ENCODE results near the gene ZNF440.

The ZNF440 gene

GRCh38 chr19:11781295-11782057 lies 32.6 kb upstream of the ZNF440 start:
- Histone ChIP-seq H3K9ac (ENCODE audit: low read depth, low read length, poor library complexity, severe bottlenecking) (no peak overlapping the region), H3K36me3 (ENCODE audit: insufficient read depth, low read length) (peaks cover 48% of the 10 kb centered on the region), H3K79me2 (ENCODE audit: insufficient read depth, low read length) (no peaks in the 10 kb centered on the region), H3K4me1 (ENCODE audit: insufficient read depth, low read length, poor library complexity, severe bottlenecking) (no peaks in the 10 kb centered on the region), H3K4me2 (ENCODE audit: low read depth, low read length, poor library complexity, severe bottlenecking) (no peak overlapping the region), H2AFZ (ENCODE audit: low read length) (no peak overlapping the region), H3K4me3 (ENCODE audit: low read length, poor library complexity, severe bottlenecking) (no peak overlapping the region), H3K9me2 (replicated peaks; ENCODE audit: low read depth, low read length) (no peaks in the 10 kb centered on the region), H3F3A (ENCODE audit: low read depth) (no peaks in the 10 kb centered on the region), H4K20me1 (ENCODE audit: insufficient read depth, low read length, poor library complexity, severe bottlenecking) (no peaks in the 10 kb centered on the region), H3K27me3 (ENCODE audit: insufficient read depth, low read length, poor library complexity, severe bottlenecking) (peaks cover 8% of the 10 kb centered on the region), H3K9me3 (ENCODE audit: insufficient read depth, low read depth, low read length) (peaks cover 50% of the 10 kb centered on the region)
- TF ChIP-seq CTCF (conservative IDR thresholded peaks at IDR 0.05; ENCODE audit: low read length), result no peak
- TF ChIP-seq EZH2phosphoT487 (IDR thresholded peaks at IDR 0.05; ENCODE audit: borderline replicate concordance), result no peak

GRCh38 chr19:11783767-11784166 lies 30.3 kb upstream of the ZNF440 start:
- H3K9ac ChIP-seq (ENCODE audit: low read depth, low read length, poor library complexity, severe bottlenecking), result no peak overlapping the region
- H3K79me2 ChIP-seq (ENCODE audit: insufficient read depth, low read length), result no peaks in the 10 kb centered on the region
- H3K9me3 ChIP-seq (ENCODE audit: insufficient read depth, low read depth, low read length), result peaks cover 46% of the 10 kb centered on the region
- H3K27me3 ChIP-seq (ENCODE audit: insufficient read depth, low read length, poor library complexity, severe bottlenecking), result peaks cover 8% of the 10 kb centered on the region
- no peak overlapping the region for H2AFZ ChIP-seq (ENCODE audit: low read length)
- no peaks in the 10 kb centered on the region for H4K20me1 ChIP-seq (ENCODE audit: insufficient read depth, low read length, poor library complexity, severe bottlenecking)
- no peaks in the 10 kb centered on the region for H3K4me1 ChIP-seq (ENCODE audit: insufficient read depth, low read length, poor library complexity, severe bottlenecking)
- H3K36me3 ChIP-seq (ENCODE audit: insufficient read depth, low read length), result peaks cover 31% of the 10 kb centered on the region
- H3K9me2 ChIP-seq (replicated peaks; ENCODE audit: low read depth, low read length), result no peaks in the 10 kb centered on the region
- no peak overlapping the region for H3K4me2 ChIP-seq (ENCODE audit: low read depth, low read length, poor library complexity, severe bottlenecking)
- no peak overlapping the region for H3K4me3 ChIP-seq (ENCODE audit: low read length, poor library complexity, severe bottlenecking)
- no peak for TF ChIP-seq EZH2phosphoT487 (IDR thresholded peaks at IDR 0.05; ENCODE audit: borderline replicate concordance)
- no peak for TF ChIP-seq CTCF (conservative IDR thresholded peaks at IDR 0.05; ENCODE audit: low read length)
- no peaks in the 10 kb centered on the region for H3F3A ChIP-seq (ENCODE audit: low read depth)

- TF ChIP-seq CTCF (conservative IDR thresholded peaks at IDR 0.05; ENCODE audit: low read length) (no peak), EZH2phosphoT487 (IDR thresholded peaks at IDR 0.05; ENCODE audit: borderline replicate concordance) (no peak)
- no peak overlapping the region for H2AFZ ChIP-seq (ENCODE audit: low read length)
- H3K9me2 ChIP-seq (replicated peaks; ENCODE audit: low read depth, low read length), result no peaks in the 10 kb centered on the region
- H3K4me1 ChIP-seq (ENCODE audit: insufficient read depth, low read length, poor library complexity, severe bottlenecking), result no peaks in the 10 kb centered on the region
- H3K4me3 ChIP-seq (ENCODE audit: low read length, poor library complexity, severe bottlenecking), result no peak overlapping the region
- H3K27me3 ChIP-seq (ENCODE audit: insufficient read depth, low read length, poor library complexity, severe bottlenecking), result peaks cover 8% of the 10 kb centered on the region
- no peak overlapping the region for H3K9ac ChIP-seq (ENCODE audit: low read depth, low read length, poor library complexity, severe bottlenecking)
- H3K9me3 ChIP-seq (ENCODE audit: insufficient read depth, low read depth, low read length), result peaks cover 44% of the 10 kb centered on the region
- no peaks in the 10 kb centered on the region for H4K20me1 ChIP-seq (ENCODE audit: insufficient read depth, low read length, poor library complexity, severe bottlenecking)
- H3F3A ChIP-seq (ENCODE audit: low read depth), result no peaks in the 10 kb centered on the region
- peaks cover 27% of the 10 kb centered on the region for H3K36me3 ChIP-seq (ENCODE audit: insufficient read depth, low read length)
- no peaks in the 10 kb centered on the region for H3K79me2 ChIP-seq (ENCODE audit: insufficient read depth, low read length)
- H3K4me2 ChIP-seq (ENCODE audit: low read depth, low read length, poor library complexity, severe bottlenecking), result no peak overlapping the region
Observed at GRCh38 chr19:11784356-11784755, 29.7 kb upstream of the ZNF440 start.
